GM12801 (cell line): ENCODE results near the gene ARMH1.

Source experiments
- TF ChIP-seq, protein P1 (sequence below): IDR thresholded peaks from one replicate; pipeline ENCODE4 v1.5.1; 2011; ENCODE audit warnings: control low read depth; ENCODE audit not compliant: insufficient read length; ENCODE audit errors: extremely low read depth

ARMH1 gene

DNA sequence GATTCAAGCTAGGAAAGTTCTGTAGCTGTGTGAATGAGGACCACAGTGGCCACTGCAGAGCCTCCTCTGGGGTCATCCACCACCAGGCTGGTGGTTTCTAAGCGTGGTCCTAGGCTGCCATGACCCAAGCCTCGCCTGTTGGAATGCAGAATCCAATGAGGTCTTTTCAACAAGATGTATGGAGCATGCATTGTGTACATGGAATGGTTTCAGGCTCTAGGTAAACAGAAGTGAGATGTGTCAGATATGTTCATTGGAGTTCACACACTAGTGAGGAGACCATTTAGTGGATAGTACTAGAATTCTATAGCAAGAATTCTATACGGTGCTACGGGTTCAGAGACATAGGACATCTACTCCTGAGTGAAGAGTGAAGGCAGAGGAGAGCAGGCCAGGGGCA is 45.8 kb downstream of the ARMH1 start:
- TF ChIP-seq, protein P1, sequence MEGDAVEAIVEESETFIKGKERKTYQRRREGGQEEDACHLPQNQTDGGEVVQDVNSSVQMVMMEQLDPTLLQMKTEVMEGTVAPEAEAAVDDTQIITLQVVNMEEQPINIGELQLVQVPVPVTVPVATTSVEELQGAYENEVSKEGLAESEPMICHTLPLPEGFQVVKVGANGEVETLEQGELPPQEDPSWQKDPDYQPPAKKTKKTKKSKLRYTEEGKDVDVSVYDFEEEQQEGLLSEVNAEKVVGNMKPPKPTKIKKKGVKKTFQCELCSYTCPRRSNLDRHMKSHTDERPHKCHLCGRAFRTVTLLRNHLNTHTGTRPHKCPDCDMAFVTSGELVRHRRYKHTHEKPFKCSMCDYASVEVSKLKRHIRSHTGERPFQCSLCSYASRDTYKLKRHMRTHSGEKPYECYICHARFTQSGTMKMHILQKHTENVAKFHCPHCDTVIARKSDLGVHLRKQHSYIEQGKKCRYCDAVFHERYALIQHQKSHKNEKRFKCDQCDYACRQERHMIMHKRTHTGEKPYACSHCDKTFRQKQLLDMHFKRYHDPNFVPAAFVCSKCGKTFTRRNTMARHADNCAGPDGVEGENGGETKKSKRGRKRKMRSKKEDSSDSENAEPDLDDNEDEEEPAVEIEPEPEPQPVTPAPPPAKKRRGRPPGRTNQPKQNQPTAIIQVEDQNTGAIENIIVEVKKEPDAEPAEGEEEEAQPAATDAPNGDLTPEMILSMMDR = no peak

DNA sequence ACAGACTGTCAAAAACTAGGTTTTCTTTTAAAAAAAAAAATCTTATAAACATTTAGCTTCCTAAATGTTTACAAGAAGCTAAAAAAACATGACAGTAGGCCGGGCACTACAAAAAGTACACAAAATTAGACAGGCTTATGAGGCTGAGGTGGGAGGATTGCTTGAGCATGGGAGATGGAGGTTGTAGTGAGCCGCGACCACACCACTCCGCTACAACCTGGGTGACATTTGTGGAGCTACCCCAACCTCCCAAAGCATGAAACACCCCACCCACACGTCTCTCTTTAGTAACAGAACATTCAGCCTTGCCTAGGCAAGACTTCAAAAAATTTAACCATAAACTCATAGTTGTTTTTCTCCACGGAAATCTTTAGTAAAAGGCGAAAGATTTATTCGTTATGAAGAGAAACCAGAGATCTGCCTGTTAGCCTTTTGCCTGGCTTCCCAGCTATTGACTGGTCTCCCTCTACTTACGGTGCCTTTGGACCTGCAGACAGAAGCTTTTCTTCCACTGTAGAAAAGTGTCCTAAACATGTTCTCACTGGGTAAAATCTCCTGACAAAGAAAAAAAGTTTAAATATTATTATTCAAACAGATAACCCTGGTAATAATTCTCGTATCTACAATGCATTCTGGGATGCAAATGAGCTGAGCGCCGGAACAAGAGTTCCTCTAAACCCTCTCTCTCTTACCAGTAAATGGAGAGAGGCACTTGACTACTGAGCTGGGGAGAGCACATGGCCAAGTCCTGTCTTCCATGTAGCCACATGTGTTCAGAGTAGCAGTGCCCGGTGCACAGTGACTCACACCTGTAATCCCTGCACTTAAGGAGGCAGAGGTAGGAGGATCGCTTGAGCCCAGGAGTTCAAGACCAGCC is 47.2 kb downstream of the ARMH1 start:
- TF ChIP-seq, protein P1 = no peak

DNA sequence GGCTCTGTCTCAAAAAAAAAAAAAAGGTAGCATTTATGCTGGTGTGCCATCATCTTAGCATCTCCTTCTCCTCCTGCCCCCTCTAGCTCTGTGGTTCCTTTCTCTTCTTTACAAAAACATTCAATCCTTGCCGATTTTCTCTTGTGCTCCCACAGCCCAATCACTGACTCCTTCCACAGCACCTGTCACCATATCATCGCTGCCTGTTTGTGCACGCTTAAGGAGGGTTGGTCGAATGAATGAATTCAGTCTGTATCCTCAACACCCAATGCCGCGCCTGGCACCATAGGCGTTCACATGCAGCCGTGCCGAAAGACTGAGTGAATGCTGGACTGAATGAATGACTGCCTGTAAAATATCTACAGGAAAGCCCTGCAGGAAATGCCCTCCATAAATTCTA is 48.5 kb downstream of the ARMH1 start:
- TF ChIP-seq, protein P1 = no peak

DNA sequence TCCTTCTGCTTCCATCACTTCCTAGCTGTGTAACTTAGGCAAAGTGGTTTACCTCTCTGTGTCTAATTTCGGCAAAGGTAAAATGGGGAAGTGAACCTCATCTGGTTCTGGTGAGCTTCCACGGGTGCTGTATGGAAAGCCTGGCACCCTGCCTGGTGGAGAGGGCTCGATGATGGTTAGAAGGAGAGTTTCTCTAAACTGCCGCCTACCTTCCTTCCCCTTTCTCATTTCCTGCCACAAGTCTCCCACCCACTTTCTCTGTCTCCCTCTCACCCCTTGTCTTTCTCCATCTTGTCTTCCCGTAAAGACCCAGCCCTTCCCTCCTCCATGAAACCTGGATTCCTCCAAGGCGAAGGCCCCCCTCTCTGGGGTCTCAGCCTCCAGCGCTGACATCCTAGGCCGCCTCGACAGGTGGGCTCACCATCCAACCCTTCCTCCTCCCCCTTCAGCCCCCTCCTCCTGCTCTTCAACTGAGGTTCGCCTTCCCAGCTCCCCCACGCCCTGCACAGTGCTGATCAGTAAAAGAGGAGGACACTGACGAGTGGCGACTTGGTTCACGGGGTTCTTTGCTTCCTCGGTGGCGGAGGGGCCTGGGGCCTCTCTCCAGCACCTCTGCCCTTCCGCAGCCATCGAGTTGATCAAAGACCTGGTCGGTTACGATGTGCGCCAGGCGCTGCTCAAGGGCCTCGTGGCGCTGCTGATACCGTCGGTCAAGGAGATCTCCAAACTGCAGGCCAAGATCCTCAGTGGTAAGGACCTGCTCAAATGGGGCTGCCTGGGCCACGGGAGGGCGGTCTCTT is 49.2 kb downstream of the ARMH1 start:
- TF ChIP-seq, protein P1 = no peak

DNA sequence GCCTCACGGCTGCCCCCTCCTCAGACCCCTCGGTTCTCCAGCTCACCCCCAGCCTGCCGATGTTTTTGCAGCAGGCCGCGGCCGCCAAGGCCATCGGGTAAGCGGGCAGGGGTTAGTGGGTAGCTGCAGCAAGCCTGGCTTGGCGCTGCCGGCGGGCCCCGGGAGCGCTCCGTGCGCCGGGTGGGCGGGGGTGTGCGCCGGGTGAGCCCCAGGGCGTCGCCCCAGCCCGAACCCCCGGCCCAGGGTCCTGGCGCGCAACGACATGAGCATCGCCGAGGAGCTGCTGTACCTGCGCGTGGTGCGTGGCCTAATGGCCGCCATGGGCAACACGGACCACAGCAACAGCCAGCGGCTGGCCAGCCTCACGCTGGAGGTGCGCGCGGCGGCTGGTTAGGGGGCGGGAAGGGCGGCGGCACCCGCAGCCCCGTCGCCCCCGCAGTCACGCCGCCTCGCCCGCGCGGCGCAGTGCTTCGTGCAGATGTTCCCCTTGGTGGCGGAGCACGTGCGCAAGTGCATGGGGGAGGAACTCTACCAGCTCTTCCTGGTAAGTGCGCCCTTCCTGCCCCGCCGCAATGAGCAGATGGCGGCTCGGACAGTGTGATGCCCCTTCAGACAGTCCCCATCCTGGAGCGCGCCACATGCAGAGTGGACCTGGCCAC is 49.9 kb downstream of the ARMH1 start:
- TF ChIP-seq, protein P1 = no peak

DNA sequence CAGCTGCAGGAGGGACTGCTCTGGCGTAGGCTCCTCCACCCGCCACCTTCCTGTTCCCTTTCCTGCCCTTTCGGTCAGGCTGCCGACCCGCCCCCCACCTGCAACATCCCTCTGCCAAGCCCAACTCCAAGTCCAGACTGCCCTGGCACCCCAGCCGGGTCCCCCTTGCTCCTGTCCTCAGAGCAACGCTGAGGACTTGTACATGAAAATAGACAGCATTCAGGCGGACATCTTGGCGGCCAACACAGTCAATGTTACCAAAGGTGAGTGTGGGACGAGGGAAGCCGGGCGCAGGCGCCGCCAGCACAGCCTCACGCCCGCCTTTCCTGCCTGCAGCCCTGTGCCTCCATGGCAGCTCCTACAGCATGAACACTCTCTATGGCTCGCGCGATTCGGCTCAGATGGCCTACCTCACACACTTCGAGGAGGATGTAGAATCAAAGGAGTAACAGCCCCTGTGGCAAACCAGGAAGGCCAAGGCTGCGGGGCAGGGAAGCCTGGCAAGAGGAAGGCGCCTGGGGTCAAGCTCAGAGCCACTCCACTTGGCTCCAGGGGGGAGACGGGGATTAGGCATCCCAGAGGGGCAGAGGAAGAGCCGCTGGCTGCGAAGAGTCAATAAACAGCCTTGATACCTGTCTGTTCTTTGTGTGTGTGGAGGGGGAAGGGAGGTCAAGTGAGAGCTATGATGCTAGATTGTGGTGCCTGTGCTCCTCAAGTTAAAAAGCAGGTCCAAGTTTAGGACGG is 50.6 kb downstream of the ARMH1 start:
- TF ChIP-seq, protein P1 = no peak
